Thyroid gland (tissue), 4 donors: ENCODE results near the gene KIF1C. TPM values are rescaled to one million over a fixed set of nuclear protein-coding genes. Genes with fewer than 3 reads are reported as not detected.

ENCODE experiments used
- DNase-seq, 2 donors: peaks; one replicate each; pipeline ENCODE4 v3.0.0-alpha.2; 2019
- H3K27ac ChIP-seq, 3 donors: fragments of 200-600 bp; sonication (generic); 1 replicate in 2 of 3; 2 replicates in 1 of 3; pipeline ENCODE4 v1.5.1; 2016 to 2019; ENCODE audit warnings: mild to moderate bottlenecking in 1 of 3, moderate library complexity in 1 of 3
- H3K27me3 ChIP-seq: fragments of 200-600 bp; sonication (generic); one replicate; pipeline ENCODE4 v1.5.1; 2019
- H3K36me3 ChIP-seq, 2 donors: fragments of 200-600 bp; sonication (generic); one replicate each; pipeline ENCODE4 v1.5.1; 2016 to 2019
- H3K4me1 ChIP-seq, 2 donors: fragments of 200-600 bp; sonication (generic); one replicate each; pipeline ENCODE4 v1.5.1; 2017 to 2019
- H3K4me3 ChIP-seq, 3 donors: fragments of 200-600 bp; sonication (generic); replicated peaks in 1 of 3; 1 replicate in 2 of 3; 2 replicates in 1 of 3; pipeline ENCODE4 v1.5.1; 2016; ENCODE audit warnings: mild to moderate bottlenecking in 1 of 3
- H3K9me3 ChIP-seq: fragments of 200-600 bp; sonication (generic); one replicate; pipeline ENCODE4 v1.5.1; 2017
- POLR2A ChIP-seq, 2 donors: fragments of 450-650 bp; IDR thresholded peaks; one replicate each; pipeline ENCODE4 v1.6.1; 2017; ENCODE audit warnings: antibody characterized with exemption in 2 of 2, mild to moderate bottlenecking in 2 of 2, moderate library complexity in 1 of 2
- WGBS, 2 donors: methylation state at CpG; one replicate each; pipeline ENCODE4 v1.1.5; 2017; 5-methylcytosine and 5-hydroxymethylcytosine counted together
- intact Hi-C: fragments of 100-400 bp; cut with DNase I; formaldehyde crosslinking; loops from one replicate; pipeline ENCODE4 v1.15.1; 2023
- total RNA-seq, 4 donors: library from RNA; depleted of rRNA; stranded (reverse); fragments of >200 nt; gene quantifications; one replicate each; pipeline ENCODE4 v1.2.3, GENCODE V29; 2016
- TF ChIP-seq, protein P1 (sequence below), 6 experiments: fragments of 200-600 bp in 3 of 6; fragments of 450-650 bp in 3 of 6; sonication (generic) in 3 of 6; IDR thresholded peaks; one replicate each; pipeline ENCODE4 v1.5.1; 2016 to 2019; ENCODE audit warnings: antibody characterized with exemption in 6 of 6, mild to moderate bottlenecking in 2 of 6, inconsistent platforms in 1 of 6, moderate library complexity in 1 of 6

KIF1C gene
- total RNA-seq, 4 donors from 2014 or later = 67.3 to 134 (median 86.9) TPM

DNA sequence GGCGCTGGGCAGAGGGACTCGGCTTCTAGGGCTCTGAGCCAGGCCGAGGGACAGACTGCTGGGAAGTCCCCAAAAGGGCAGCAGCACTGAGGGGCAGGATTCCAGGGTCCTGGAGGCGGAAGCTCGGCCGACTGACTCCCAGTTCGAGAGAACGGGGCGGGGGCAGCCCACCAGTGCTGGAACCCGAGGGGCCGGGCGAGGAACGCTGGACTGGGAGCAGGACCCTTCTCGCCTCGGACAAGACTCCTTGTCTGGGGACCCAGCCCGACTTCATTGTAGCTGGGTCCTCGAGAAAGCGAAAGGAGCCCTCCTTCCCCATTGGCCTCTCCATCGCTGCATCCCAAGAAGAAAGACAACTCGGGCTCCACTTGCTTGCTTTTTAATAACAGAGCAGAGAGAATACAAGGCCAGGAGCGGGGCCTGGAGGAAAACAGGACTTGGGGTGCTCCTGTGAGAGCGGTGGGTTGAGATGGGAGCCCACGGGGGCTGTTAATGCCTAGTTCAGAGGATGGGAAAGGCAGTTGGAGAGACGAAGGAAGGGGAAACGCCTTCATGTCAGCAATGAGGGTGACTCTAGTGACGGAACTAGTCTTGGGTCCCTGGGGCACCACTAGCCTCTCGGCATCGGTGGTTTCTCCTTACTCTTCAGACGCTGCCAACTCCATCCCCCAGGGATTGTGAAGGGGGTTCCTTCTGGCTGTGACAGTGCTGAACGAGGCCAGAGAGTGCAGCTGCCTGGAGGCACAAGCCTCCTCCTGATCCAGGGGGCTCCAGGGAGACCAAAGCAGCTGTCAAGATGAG, 9.8 kb upstream of the KIF1C start:
- no peaks in the 10 kb centered on the region for H3K9me3 ChIP-seq
- peak overlapping the region; percentile 21 to 94 (median 80) for H3K4me3 ChIP-seq
- H3K27me3 ChIP-seq = no peaks in the 10 kb centered on the region
- WGBS, 2 donors = 4 to 8% methylated on average over 21 to 25 of the region's 30 CpGs
- TF ChIP-seq, protein P1, sequence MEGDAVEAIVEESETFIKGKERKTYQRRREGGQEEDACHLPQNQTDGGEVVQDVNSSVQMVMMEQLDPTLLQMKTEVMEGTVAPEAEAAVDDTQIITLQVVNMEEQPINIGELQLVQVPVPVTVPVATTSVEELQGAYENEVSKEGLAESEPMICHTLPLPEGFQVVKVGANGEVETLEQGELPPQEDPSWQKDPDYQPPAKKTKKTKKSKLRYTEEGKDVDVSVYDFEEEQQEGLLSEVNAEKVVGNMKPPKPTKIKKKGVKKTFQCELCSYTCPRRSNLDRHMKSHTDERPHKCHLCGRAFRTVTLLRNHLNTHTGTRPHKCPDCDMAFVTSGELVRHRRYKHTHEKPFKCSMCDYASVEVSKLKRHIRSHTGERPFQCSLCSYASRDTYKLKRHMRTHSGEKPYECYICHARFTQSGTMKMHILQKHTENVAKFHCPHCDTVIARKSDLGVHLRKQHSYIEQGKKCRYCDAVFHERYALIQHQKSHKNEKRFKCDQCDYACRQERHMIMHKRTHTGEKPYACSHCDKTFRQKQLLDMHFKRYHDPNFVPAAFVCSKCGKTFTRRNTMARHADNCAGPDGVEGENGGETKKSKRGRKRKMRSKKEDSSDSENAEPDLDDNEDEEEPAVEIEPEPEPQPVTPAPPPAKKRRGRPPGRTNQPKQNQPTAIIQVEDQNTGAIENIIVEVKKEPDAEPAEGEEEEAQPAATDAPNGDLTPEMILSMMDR (IDR thresholded peaks at IDR 0.05) = no peak
- no peak for TF ChIP-seq POLR2A (IDR thresholded peaks at IDR 0.05)
- intact Hi-C loops = loop anchor here (2.0 kb wide), 1 partner anchor 83 kb away; no protein-coding TSS in a partner anchor
- no peak for DNase-seq
- peaks cover 0 to 4% of the 10 kb centered on the region in 2 donors for H3K36me3 ChIP-seq
- H3K27ac ChIP-seq = peak overlapping the region; percentile 71 to 94 (median 93)
- peaks cover 17 to 19% of the 10 kb centered on the region in 2 donors for H3K4me1 ChIP-seq

GRCh38 chr17:4994081-4994595, 3.6 kb upstream of the KIF1C start:
- WGBS, 2 donors = 84 to 91% methylated on average over 5 to 6 of the region's 6 CpGs
- Histone ChIP-seq H3K36me3 (no peaks in the 10 kb centered on the region), H3K4me3 (no peak overlapping the region), H3K27ac (no peak overlapping the region), H3K4me1 (peaks cover 13 to 15% of the 10 kb centered on the region in 2 donors), H3K9me3 (no peaks in the 10 kb centered on the region), H3K27me3 (no peaks in the 10 kb centered on the region)
- intact Hi-C loops = no loop called here
- no peak for DNase-seq
- TF ChIP-seq, protein P1 (IDR thresholded peaks at IDR 0.05) = no peak
- no peak for TF ChIP-seq POLR2A (IDR thresholded peaks at IDR 0.05)

DNA sequence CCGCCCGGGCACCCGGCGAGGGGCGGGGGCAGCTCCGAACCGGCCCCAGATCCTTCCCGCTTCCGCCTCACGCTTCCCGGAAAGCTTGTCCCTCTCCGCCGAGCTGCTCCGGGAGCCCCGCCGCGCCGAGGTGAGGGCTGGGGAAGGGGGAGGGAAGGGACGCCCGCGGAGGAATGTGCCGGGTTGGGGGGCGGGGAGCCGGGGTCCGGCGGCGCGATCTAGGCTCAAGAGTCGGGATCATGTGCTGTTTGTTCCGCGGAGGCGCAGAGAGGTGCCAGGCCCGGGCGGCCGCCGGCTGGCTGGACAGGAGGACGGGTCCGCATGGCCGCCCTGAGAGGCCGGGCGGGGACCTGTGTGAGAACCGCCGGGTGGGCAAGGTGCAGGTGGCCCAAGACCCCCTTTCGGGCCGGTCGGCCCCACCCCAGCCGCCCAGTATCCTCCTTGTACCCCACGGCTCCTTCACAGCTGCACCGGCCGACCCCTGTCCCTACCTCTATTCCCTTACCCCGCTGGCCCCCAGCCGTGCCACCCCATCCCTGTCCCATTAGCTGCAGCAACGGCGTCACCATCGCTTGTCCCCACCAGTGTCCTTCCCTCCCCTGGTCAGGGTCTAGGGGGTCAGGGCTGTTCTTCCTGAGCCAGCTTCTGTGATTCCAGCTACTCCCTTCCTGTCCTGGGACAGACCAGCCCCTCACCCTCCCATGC, 429 bp downstream of the KIF1C start:
- Histone ChIP-seq H3K27ac (peak overlapping the region; percentile 57 to 99 (median 89)), H3K27me3 (no peaks in the 10 kb centered on the region), H3K4me1 (peaks cover 21 to 26% of the 10 kb centered on the region in 2 donors), H3K36me3 (peaks cover 22 to 23% of the 10 kb centered on the region in 2 donors), H3K9me3 (no peaks in the 10 kb centered on the region), H3K4me3 (peak overlapping the region; percentile 91 to 99 (median 93))
- 0 to 1% methylated on average over 7 to 20 of the region's 55 CpGs for WGBS, 2 donors
- TF ChIP-seq POLR2A (IDR thresholded peaks at IDR 0.05) = no peak
- TF ChIP-seq, protein P1 (IDR thresholded peaks at IDR 0.05) = no peak
- intact Hi-C loops = no loop called here
- peak; percentile 71 to 80 for DNase-seq

- intact Hi-C loops = no loop called here
- peak overlapping the region in 2 of 3 donors; percentile 8 to 89 for H3K27ac ChIP-seq
Measured at GRCh38 chr17:4998732-4999429, 1.1 kb downstream of the KIF1C start.

More at GRCh38 chr17:4998732-4999429, 1.1 kb downstream of the KIF1C start:
- no peaks in the 10 kb centered on the region for H3K9me3 ChIP-seq
- WGBS, 2 donors = 11 to 14% methylated on average over 12 to 14 of the region's 14 CpGs
- TF ChIP-seq, protein P1 (IDR thresholded peaks at IDR 0.05) = no peak
- TF ChIP-seq POLR2A (IDR thresholded peaks at IDR 0.05) = no peak
- peaks cover 29 to 30% of the 10 kb centered on the region in 2 donors for H3K36me3 ChIP-seq
- peak overlapping the region; percentile 91 to 99 (median 93) for H3K4me3 ChIP-seq
- DNase-seq = peak; percentile 39 to 41
- peaks cover 21 to 26% of the 10 kb centered on the region in 2 donors for H3K4me1 ChIP-seq
- no peaks in the 10 kb centered on the region for H3K27me3 ChIP-seq
